HepG2 (cell line): ENCODE measurements around the gene C5AR2. TPM values are rescaled to one million over a fixed set of nuclear protein-coding genes. Genes with fewer than 3 reads are reported as not detected.

ENCODE experiments used
- ELF4 ChIP-seq: sonication (generic); formaldehyde crosslinking; IDR thresholded peaks from 2 replicates; pipeline ENCODE4 v1.5.0; 2020; ENCODE audit warnings: missing genetic modification reagents, mild to moderate bottlenecking, moderate library complexity, borderline replicate concordance
- HDAC6 ChIP-seq: fragments of 200-600 bp; sonication (generic); IDR thresholded peaks from 2 replicates; pipeline ENCODE4 v1.7.0; 2017; ENCODE audit warnings: mild to moderate bottlenecking, antibody characterized with exemption, low read length, low read depth
- IKZF4 ChIP-seq: sonication (generic); formaldehyde crosslinking; IDR thresholded peaks from 2 replicates; pipeline ENCODE4 v1.5.1; 2020; ENCODE audit warnings: borderline replicate concordance, mild to moderate bottlenecking, low read depth, missing genetic modification reagents; ENCODE audit errors: not compliant biosample characterization
- SAP130 ChIP-seq: IDR thresholded peaks from 2 replicates; pipeline ENCODE4 v1.6.1; 2016; ENCODE audit warnings: low read depth
- SRSF9 ChIP-seq: fragments of 200-400 bp; formaldehyde crosslinking; IDR thresholded peaks from 2 replicates; pipeline ENCODE4 v1.6.1; 2018; ENCODE audit warnings: borderline replicate concordance, mild to moderate bottlenecking, low read depth, low read length; ENCODE audit not compliant: insufficient read depth, poor library complexity, severe bottlenecking
- ZNF441 ChIP-seq: sonication (generic); formaldehyde crosslinking; IDR thresholded peaks from 2 replicates; pipeline ENCODE4 v1.7.0; 2021; ENCODE audit warnings: missing genetic modification reagents, borderline replicate concordance
- ZNF746 ChIP-seq: sonication (generic); formaldehyde crosslinking; IDR thresholded peaks from 2 replicates; pipeline ENCODE4 v1.8.0; 2022; ENCODE audit warnings: mild to moderate bottlenecking, missing genetic modification reagents
- polyA plus RNA-seq, 8 experiments: library from polyadenylated mRNA; depleted of rRNA in 3 of 8; stranded (reverse) in 7 of 8; unstranded in 1 of 8; fragments of >200 nt; fragmentation: Illumina TruSeq in 4 of 8; extraction: Trizol in 4 of 8; gene quantifications; 2 replicates each; pipeline versions ENCODE4 v1.2.1 to v1.2.3, GENCODE V29; 2011 to 2016; ENCODE audit warnings: low read depth in 4 of 8, missing spikeins in 1 of 8, mixed read lengths in 1 of 8; ENCODE audit not compliant: insufficient read depth in 1 of 8
- total RNA-seq, 5 experiments: library from RNA; depleted of rRNA; stranded (reverse); fragments of >200 nt; fragmentation: Illumina TruSeq; extraction: Trizol; gene quantifications; 2 replicates each; pipeline ENCODE4 v1.2.3, GENCODE V29; 2016; ENCODE audit warnings: low read depth in 1 of 5
- TF ChIP-seq, protein P1 (sequence below): conservative IDR thresholded peaks from 2 replicates; pipeline ENCODE4 v1.6.1; 2018; ENCODE audit warnings: missing genetic modification reagents
- TF ChIP-seq, protein P2 (sequence below): sonication (generic); formaldehyde crosslinking; IDR thresholded peaks from 2 replicates; pipeline ENCODE4 v1.5.1; 2020; ENCODE audit warnings: missing genetic modification reagents, mild to moderate bottlenecking, borderline replicate concordance
- TF ChIP-seq, protein P3 (sequence below): sonication (generic); formaldehyde crosslinking; conservative IDR thresholded peaks from 2 replicates; pipeline ENCODE4 v1.4.0; 2020; ENCODE audit warnings: missing genetic modification reagents
- TF ChIP-seq, protein P4 (sequence below): sonication (generic); formaldehyde crosslinking; IDR thresholded peaks from 2 replicates; pipeline ENCODE4 v1.4.0; 2020; ENCODE audit warnings: mild to moderate bottlenecking, missing genetic modification reagents
- TF ChIP-seq, protein P5 (sequence below): sonication (generic); formaldehyde crosslinking; conservative IDR thresholded peaks from 2 replicates; pipeline ENCODE4 v1.8.0; 2022; ENCODE audit warnings: low read depth, missing genetic modification reagents
- TF ChIP-seq, protein P6 (sequence below): sonication (generic); formaldehyde crosslinking; IDR thresholded peaks from 2 replicates; pipeline ENCODE4 v1.8.0; 2022; ENCODE audit warnings: missing genetic modification reagents, mild to moderate bottlenecking, moderate library complexity, borderline replicate concordance
- TF ChIP-seq, protein P7 (sequence below): sonication (generic); formaldehyde crosslinking; IDR thresholded peaks from 2 replicates; pipeline ENCODE4 v1.4.0; 2020; ENCODE audit warnings: low read depth, mild to moderate bottlenecking, missing genetic modification reagents

C5AR2 gene
- total and polyA plus RNA-seq, 2 of the 13 experiments (the other 11 are each of a cell fraction or from before 2014, with no cell fraction given), result 0.09 to 0.24 TPM

DNA sequence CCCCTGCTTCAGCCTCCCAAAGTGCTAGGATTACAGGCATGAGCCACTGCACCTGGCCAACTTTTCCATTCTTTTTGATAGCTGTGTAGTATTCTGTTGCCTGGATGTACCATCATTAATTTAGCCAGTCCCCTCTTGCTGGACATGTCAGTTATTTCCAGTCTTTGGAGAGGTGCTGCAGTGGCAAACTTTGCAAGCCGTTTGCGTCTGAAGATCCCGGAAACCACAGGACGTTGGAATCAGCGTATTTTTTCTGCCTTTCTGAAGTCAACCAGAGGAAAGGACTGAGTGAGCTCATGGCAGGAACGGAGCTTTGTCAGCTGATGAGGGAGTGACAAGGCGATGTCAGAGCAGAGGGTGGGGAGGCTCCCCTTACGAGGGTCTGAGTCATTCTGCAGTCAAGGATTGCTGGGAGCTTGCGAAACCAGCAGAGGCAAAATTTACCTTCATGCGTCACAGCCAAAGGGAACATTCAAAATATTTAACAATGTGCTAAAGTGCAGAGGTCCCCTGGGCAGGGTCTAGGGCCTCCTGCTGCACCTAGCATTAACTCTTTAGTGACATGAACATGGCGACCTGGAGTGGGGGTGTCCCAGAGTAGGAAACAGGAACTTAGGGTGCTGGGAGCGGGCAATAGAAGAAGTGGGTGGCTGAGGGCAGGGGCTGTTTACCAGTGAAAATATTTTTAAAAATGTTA lies 16.7 kb upstream of the C5AR2 start (continued):
- TF ChIP-seq, protein P1, sequence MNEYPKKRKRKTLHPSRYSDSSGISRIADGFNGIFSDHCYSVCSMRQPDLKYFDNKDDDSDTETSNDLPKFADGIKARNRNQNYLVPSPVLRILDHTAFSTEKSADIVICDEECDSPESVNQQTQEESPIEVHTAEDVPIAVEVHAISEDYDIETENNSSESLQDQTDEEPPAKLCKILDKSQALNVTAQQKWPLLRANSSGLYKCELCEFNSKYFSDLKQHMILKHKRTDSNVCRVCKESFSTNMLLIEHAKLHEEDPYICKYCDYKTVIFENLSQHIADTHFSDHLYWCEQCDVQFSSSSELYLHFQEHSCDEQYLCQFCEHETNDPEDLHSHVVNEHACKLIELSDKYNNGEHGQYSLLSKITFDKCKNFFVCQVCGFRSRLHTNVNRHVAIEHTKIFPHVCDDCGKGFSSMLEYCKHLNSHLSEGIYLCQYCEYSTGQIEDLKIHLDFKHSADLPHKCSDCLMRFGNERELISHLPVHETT (CRISPR knock-in tag), result no peak
- TF ChIP-seq, protein P2, sequence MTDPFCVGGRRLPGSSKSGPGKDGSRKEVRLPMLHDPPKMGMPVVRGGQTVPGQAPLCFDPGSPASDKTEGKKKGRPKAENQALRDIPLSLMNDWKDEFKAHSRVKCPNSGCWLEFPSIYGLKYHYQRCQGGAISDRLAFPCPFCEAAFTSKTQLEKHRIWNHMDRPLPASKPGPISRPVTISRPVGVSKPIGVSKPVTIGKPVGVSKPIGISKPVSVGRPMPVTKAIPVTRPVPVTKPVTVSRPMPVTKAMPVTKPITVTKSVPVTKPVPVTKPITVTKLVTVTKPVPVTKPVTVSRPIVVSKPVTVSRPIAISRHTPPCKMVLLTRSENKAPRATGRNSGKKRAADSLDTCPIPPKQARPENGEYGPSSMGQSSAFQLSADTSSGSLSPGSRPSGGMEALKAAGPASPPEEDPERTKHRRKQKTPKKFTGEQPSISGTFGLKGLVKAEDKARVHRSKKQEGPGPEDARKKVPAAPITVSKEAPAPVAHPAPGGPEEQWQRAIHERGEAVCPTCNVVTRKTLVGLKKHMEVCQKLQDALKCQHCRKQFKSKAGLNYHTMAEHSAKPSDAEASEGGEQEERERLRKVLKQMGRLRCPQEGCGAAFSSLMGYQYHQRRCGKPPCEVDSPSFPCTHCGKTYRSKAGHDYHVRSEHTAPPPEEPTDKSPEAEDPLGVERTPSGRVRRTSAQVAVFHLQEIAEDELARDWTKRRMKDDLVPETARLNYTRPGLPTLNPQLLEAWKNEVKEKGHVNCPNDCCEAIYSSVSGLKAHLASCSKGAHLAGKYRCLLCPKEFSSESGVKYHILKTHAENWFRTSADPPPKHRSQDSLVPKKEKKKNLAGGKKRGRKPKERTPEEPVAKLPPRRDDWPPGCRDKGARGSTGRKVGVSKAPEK, result no peak
- TF ChIP-seq ZNF746 (CRISPR knock-in tag) (peak; percentile 68; the same call in 1 of the 2 replicates), SRSF9 (no peak), ZNF441 (CRISPR knock-in tag) (no peak), HDAC6 (no peak), IKZF4 (no peak), ELF4 (CRISPR knock-in tag) (no peak), SAP130 (CRISPR knock-in tag) (peak; percentile 98)
- TF ChIP-seq, protein P3, sequence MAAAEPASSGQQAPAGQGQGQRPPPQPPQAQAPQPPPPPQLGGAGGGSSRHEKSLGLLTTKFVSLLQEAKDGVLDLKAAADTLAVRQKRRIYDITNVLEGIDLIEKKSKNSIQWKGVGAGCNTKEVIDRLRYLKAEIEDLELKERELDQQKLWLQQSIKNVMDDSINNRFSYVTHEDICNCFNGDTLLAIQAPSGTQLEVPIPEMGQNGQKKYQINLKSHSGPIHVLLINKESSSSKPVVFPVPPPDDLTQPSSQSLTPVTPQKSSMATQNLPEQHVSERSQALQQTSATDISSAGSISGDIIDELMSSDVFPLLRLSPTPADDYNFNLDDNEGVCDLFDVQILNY, result no peak
- TF ChIP-seq, protein P4, sequence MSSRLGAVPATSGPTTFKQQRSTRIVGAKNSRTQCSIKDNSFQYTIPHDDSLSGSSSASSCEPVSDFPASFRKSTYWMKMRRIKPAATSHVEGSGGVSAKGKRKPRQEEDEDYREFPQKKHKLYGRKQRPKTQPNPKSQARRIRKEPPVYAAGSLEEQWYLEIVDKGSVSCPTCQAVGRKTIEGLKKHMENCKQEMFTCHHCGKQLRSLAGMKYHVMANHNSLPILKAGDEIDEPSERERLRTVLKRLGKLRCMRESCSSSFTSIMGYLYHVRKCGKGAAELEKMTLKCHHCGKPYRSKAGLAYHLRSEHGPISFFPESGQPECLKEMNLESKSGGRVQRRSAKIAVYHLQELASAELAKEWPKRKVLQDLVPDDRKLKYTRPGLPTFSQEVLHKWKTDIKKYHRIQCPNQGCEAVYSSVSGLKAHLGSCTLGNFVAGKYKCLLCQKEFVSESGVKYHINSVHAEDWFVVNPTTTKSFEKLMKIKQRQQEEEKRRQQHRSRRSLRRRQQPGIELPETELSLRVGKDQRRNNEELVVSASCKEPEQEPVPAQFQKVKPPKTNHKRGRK, result no peak
- TF ChIP-seq, protein P5, sequence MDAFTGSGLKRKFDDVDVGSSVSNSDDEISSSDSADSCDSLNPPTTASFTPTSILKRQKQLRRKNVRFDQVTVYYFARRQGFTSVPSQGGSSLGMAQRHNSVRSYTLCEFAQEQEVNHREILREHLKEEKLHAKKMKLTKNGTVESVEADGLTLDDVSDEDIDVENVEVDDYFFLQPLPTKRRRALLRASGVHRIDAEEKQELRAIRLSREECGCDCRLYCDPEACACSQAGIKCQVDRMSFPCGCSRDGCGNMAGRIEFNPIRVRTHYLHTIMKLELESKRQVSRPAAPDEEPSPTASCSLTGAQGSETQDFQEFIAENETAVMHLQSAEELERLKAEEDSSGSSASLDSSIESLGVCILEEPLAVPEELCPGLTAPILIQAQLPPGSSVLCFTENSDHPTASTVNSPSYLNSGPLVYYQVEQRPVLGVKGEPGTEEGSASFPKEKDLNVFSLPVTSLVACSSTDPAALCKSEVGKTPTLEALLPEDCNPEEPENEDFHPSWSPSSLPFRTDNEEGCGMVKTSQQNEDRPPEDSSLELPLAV (CRISPR knock-in tag), result no peak
- TF ChIP-seq, protein P6, sequence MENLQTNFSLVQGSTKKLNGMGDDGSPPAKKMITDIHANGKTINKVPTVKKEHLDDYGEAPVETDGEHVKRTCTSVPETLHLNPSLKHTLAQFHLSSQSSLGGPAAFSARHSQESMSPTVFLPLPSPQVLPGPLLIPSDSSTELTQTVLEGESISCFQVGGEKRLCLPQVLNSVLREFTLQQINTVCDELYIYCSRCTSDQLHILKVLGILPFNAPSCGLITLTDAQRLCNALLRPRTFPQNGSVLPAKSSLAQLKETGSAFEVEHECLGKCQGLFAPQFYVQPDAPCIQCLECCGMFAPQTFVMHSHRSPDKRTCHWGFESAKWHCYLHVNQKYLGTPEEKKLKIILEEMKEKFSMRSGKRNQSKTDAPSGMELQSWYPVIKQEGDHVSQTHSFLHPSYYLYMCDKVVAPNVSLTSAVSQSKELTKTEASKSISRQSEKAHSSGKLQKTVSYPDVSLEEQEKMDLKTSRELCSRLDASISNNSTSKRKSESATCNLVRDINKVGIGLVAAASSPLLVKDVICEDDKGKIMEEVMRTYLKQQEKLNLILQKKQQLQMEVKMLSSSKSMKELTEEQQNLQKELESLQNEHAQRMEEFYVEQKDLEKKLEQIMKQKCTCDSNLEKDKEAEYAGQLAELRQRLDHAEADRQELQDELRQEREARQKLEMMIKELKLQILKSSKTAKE (CRISPR knock-in tag), result peak; percentile 76
- TF ChIP-seq, protein P7, sequence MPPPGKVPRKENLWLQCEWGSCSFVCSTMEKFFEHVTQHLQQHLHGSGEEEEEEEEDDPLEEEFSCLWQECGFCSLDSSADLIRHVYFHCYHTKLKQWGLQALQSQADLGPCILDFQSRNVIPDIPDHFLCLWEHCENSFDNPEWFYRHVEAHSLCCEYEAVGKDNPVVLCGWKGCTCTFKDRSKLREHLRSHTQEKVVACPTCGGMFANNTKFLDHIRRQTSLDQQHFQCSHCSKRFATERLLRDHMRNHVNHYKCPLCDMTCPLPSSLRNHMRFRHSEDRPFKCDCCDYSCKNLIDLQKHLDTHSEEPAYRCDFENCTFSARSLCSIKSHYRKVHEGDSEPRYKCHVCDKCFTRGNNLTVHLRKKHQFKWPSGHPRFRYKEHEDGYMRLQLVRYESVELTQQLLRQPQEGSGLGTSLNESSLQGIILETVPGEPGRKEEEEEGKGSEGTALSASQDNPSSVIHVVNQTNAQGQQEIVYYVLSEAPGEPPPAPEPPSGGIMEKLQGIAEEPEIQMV (CRISPR knock-in tag), result no peak
